ENCODE data around the gene SCNN1G.

GRCh38 chr16:23195366-23195978 lies 12.9 kb downstream of the SCNN1G start:
- TF ChIP-seq, protein P1, sequence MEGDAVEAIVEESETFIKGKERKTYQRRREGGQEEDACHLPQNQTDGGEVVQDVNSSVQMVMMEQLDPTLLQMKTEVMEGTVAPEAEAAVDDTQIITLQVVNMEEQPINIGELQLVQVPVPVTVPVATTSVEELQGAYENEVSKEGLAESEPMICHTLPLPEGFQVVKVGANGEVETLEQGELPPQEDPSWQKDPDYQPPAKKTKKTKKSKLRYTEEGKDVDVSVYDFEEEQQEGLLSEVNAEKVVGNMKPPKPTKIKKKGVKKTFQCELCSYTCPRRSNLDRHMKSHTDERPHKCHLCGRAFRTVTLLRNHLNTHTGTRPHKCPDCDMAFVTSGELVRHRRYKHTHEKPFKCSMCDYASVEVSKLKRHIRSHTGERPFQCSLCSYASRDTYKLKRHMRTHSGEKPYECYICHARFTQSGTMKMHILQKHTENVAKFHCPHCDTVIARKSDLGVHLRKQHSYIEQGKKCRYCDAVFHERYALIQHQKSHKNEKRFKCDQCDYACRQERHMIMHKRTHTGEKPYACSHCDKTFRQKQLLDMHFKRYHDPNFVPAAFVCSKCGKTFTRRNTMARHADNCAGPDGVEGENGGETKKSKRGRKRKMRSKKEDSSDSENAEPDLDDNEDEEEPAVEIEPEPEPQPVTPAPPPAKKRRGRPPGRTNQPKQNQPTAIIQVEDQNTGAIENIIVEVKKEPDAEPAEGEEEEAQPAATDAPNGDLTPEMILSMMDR (conservative IDR thresholded peaks at IDR 0.05; ENCODE audit: low read length), result no peak
- no peak for TF ChIP-seq EZH2phosphoT487 (IDR thresholded peaks at IDR 0.05; ENCODE audit: borderline replicate concordance, low read depth, low read length)

All from OCI-LY7 (cell line).